Tibial nerve (tissue), 4 donors: ENCODE measurements around the gene CA10.

Source experiments
- CTCF ChIP-seq, 5 experiments: fragments of 200-600 bp in 3 of 5; fragments of 450-650 bp in 2 of 5; sonication (generic) in 3 of 5; IDR thresholded peaks; one replicate each; pipeline ENCODE4 v1.5.1; 2016 to 2019; ENCODE audit warnings: antibody characterized with exemption in 5 of 5, mild to moderate bottlenecking in 3 of 5, moderate library complexity in 2 of 5
- EP300 ChIP-seq, 2 donors: sonication (generic); formaldehyde crosslinking; IDR thresholded peaks; one replicate each; pipeline ENCODE4 v1.6.1; 2017; ENCODE audit warnings: antibody characterized with exemption in 2 of 2, mild to moderate bottlenecking in 1 of 2

- TF ChIP-seq CTCF (IDR thresholded peaks at IDR 0.05) (no peak), EP300 (IDR thresholded peaks at IDR 0.05) (no peak)
Measured at GRCh38 chr17:51613255-51613654, 545.3 kb downstream of the CA10 start.
